Testis (tissue), 3 donors: Measurements from ENCODE around the gene CDH13. TPM values are rescaled to one million over a fixed set of nuclear protein-coding genes. Genes with fewer than 3 reads are reported as not detected.

ENCODE experiments used
- DNase-seq: peaks from one replicate; pipeline ENCODE4 v3.0.0-alpha.2; 2019
- H3K27ac ChIP-seq, 2 donors: fragments of 200-600 bp; sonication (generic); one replicate each; pipeline ENCODE4 v1.5.1; 2019
- H3K27me3 ChIP-seq: fragments of 200-600 bp; sonication (generic); one replicate; pipeline ENCODE4 v1.5.1; 2019
- H3K36me3 ChIP-seq: fragments of 200-600 bp; sonication (generic); one replicate; pipeline ENCODE4 v1.5.1; 2017; ENCODE audit warnings: low read depth; ENCODE audit errors: missing control alignments
- H3K4me1 ChIP-seq: fragments of 200-600 bp; sonication (generic); one replicate; pipeline ENCODE4 v1.5.1; 2019
- H3K4me3 ChIP-seq, 2 donors: fragments of 200-600 bp; sonication (generic); one replicate each; pipeline ENCODE4 v1.5.1; 2017 to 2019
- H3K9me3 ChIP-seq: fragments of 200-600 bp; sonication (generic); one replicate; pipeline ENCODE4 v1.5.1; 2017
- CTCF ChIP-seq, 3 experiments: fragments of 450-650 bp in 2 of 3; fragments of 200-600 bp in 1 of 3; sonication (generic) in 1 of 3; IDR thresholded peaks; one replicate each; pipeline ENCODE4 v1.5.1; 2016 to 2019; ENCODE audit warnings: antibody characterized with exemption in 3 of 3, mild to moderate bottlenecking in 2 of 3, moderate library complexity in 1 of 3
- POLR2A ChIP-seq: fragments of 450-650 bp; IDR thresholded peaks from one replicate; pipeline ENCODE4 v1.6.1; 2017; ENCODE audit warnings: antibody characterized with exemption, mild to moderate bottlenecking, moderate library complexity
- WGBS, 2 donors: methylation state at CpG; one replicate each; pipeline ENCODE4 v1.1.5; 2018; 5-methylcytosine and 5-hydroxymethylcytosine counted together
- intact Hi-C: fragments of 100-400 bp; cut with DNase I; formaldehyde crosslinking; loops from one replicate; pipeline ENCODE4 v1.15.1; 2023; ENCODE audit warnings: low total_unique reads
- polyA plus RNA-seq: library from polyadenylated mRNA; stranded (reverse); fragments of 350-450 nt; fragmentation: Illumina TruSeq; extraction: RNeasy Lipid Tissue Mini Kit (QIAGEN cat#74804); gene quantifications from one replicate; pipeline ENCODE4 v1.2.3, GENCODE V29; 2014; ENCODE audit warnings: low read depth, low replicate concordance; ENCODE audit not compliant: insufficient read depth
- total RNA-seq, 2 donors: library from RNA; depleted of rRNA; stranded (reverse); fragments of >200 nt; gene quantifications; one replicate each; pipeline ENCODE4 v1.2.3, GENCODE V29; 2016

Gene CDH13
- total and polyA plus RNA-seq, 3 donors from 2014 or later, result 1.2 to 11.1 (median 2.0) TPM

GRCh38 chr16:82660075-82660645 lies 33.4 kb downstream of the CDH13 start:
- H3K4me1 ChIP-seq, result no peaks in the 10 kb centered on the region
- no peak overlapping the region for H3K4me3 ChIP-seq
- WGBS, 2 donors, result 37 to 47% methylated on average over 8 of the region's 8 CpGs
- no peaks in the 10 kb centered on the region for H3K27me3 ChIP-seq
- H3K27ac ChIP-seq, result no peak overlapping the region
- no peak for DNase-seq
- intact Hi-C loops, result no loop called here
- H3K36me3 ChIP-seq, result no peaks in the 10 kb centered on the region
- no peak for TF ChIP-seq CTCF (IDR thresholded peaks at IDR 0.05)
- TF ChIP-seq POLR2A, result no peak
- no peaks in the 10 kb centered on the region for H3K9me3 ChIP-seq

GRCh38 chr16:82660966-82661365 lies 34.2 kb downstream of the CDH13 start:
- Histone ChIP-seq H3K4me1 (no peaks in the 10 kb centered on the region), H3K9me3 (no peaks in the 10 kb centered on the region), H3K27me3 (no peaks in the 10 kb centered on the region), H3K4me3 (no peak overlapping the region), H3K36me3 (no peaks in the 10 kb centered on the region), H3K27ac (no peak overlapping the region)
- intact Hi-C loops, result no loop called here
- no peak for TF ChIP-seq CTCF (IDR thresholded peaks at IDR 0.05)
- 42 to 46% methylated on average over 7 of the region's 7 CpGs for WGBS, 2 donors
- DNase-seq, result no peak

- intact Hi-C loops, result no loop called here
These were observed 37.4 kb downstream of the CDH13 start for GRCh38 chr16:82664181-82664580.

GRCh38 chr16:82665025-82665424 lies 38.3 kb downstream of the CDH13 start:
- TF ChIP-seq CTCF (IDR thresholded peaks at IDR 0.05) (no peak), POLR2A (no peak)
- Histone ChIP-seq H3K4me1 (no peaks in the 10 kb centered on the region), H3K36me3 (no peaks in the 10 kb centered on the region), H3K27ac (no peak overlapping the region), H3K4me3 (no peak overlapping the region), H3K27me3 (no peaks in the 10 kb centered on the region), H3K9me3 (no peaks in the 10 kb centered on the region)
- WGBS, 2 donors, result 85 to 87% methylated on average over 3 of the region's 3 CpGs
- no peak for DNase-seq
- intact Hi-C loops, result no loop called here

More at GRCh38 chr16:82664181-82664580, 37.4 kb downstream of the CDH13 start:
- Histone ChIP-seq H3K4me1 (no peaks in the 10 kb centered on the region), H3K9me3 (no peaks in the 10 kb centered on the region), H3K27me3 (no peaks in the 10 kb centered on the region), H3K4me3 (no peak overlapping the region), H3K27ac (no peak overlapping the region), H3K36me3 (no peaks in the 10 kb centered on the region)
- DNase-seq, result no peak
- WGBS, 2 donors, result 80 to 93% methylated on average over 2 of the region's 2 CpGs
- no peak for TF ChIP-seq CTCF (IDR thresholded peaks at IDR 0.05)
- TF ChIP-seq POLR2A, result no peak

GRCh38 chr16:82667437-82667836 lies 40.7 kb downstream of the CDH13 start:
- intact Hi-C loops, result no loop called here
- no peak overlapping the region for H3K4me3 ChIP-seq
- no peaks in the 10 kb centered on the region for H3K27me3 ChIP-seq
- no peak for DNase-seq
- TF ChIP-seq CTCF (IDR thresholded peaks at IDR 0.05) (no peak), POLR2A (no peak)
- WGBS, 2 donors, result 72 to 78% methylated on average over 12 of the region's 12 CpGs
- H3K36me3 ChIP-seq, result no peaks in the 10 kb centered on the region
- no peaks in the 10 kb centered on the region for H3K4me1 ChIP-seq
- no peaks in the 10 kb centered on the region for H3K9me3 ChIP-seq
- no peak overlapping the region for H3K27ac ChIP-seq
